Anterior cingulate cortex (tissue), 58 donors: ENCODE measurements around the gene QRFP.

ENCODE experiments used
- DNase-seq, 58 donors: peaks; one replicate each; lab custom pipeline; 2025; lab: John Stamatoyannopoulos, UW

The QRFP gene

GRCh38 chr9:130896233-130897014 is at the start of gene QRFP:
Gene QRFP, minus strand, starts transcription at chr9:130896812. Its CDS starts 2,974 bp downstream, at chr9:130893838.
- DNase-seq, result no peak

GRCh38 chr9:130945173-130945572 is 48.6 kb upstream of the QRFP start:
- DNase-seq, result no peak

GRCh38 chr9:130944510-130945058 is 48.0 kb upstream of the QRFP start:
- DNase-seq, result no peak

GRCh38 chr9:130943777-130944176 is 47.2 kb upstream of the QRFP start:
- no peak for DNase-seq

GRCh38 chr9:130943221-130943620 is 46.6 kb upstream of the QRFP start:
- peak in 1 of 58 donors; percentile 27 for DNase-seq

GRCh38 chr9:130942679-130943078 is 46.1 kb upstream of the QRFP start:
- no peak for DNase-seq

GRCh38 chr9:130942084-130942483 is 45.5 kb upstream of the QRFP start:
- no peak for DNase-seq

- peak in 44 of 58 donors; percentile 3 to 68 (median 24) for DNase-seq
These were observed 44.3 kb upstream of the QRFP start for GRCh38 chr9:130940693-130941576.

- no peak for DNase-seq
These were observed 43.5 kb upstream of the QRFP start for GRCh38 chr9:130940027-130940549.

GRCh38 chr9:130939405-130940026 is 42.9 kb upstream of the QRFP start:
- DNase-seq, result no peak

GRCh38 chr9:130938652-130939404 is 42.2 kb upstream of the QRFP start, which contains the start of gene FIBCD1:
Gene FIBCD1, minus strand, starts transcription at chr9:130939247. Its CDS starts 640 bp downstream, at chr9:130938607.
- DNase-seq, result no peak

GRCh38 chr9:130938184-130938651 is 41.6 kb upstream of the QRFP start:
- no peak for DNase-seq

- DNase-seq, result no peak
These were observed 40.8 kb upstream of the QRFP start for GRCh38 chr9:130937146-130938076.

GRCh38 chr9:130936285-130937117 is 39.9 kb upstream of the QRFP start:
- DNase-seq, result peak in 13 of 58 donors; percentile 3 to 49 (median 23)

GRCh38 chr9:130935648-130936271 is 39.1 kb upstream of the QRFP start:
- DNase-seq, result no peak

- DNase-seq, result no peak
These were observed 38.4 kb upstream of the QRFP start for GRCh38 chr9:130934702-130935647.
